AG09319 (cell line): ENCODE results near the gene KIAA0930.

Experiments
- DNase-seq: peaks from one replicate; pipeline ENCODE4 v3.0.0-alpha.2; 2010; ENCODE audit warnings: low read depth; ENCODE audit errors: extremely low read depth
- TF ChIP-seq, protein P1 (sequence below): IDR thresholded peaks from 2 replicates; pipeline ENCODE4 v1.5.1; 2011; ENCODE audit warnings: low read depth, mild to moderate bottlenecking, inconsistent platforms, low read length, moderate library complexity

The KIAA0930 gene

DNA sequence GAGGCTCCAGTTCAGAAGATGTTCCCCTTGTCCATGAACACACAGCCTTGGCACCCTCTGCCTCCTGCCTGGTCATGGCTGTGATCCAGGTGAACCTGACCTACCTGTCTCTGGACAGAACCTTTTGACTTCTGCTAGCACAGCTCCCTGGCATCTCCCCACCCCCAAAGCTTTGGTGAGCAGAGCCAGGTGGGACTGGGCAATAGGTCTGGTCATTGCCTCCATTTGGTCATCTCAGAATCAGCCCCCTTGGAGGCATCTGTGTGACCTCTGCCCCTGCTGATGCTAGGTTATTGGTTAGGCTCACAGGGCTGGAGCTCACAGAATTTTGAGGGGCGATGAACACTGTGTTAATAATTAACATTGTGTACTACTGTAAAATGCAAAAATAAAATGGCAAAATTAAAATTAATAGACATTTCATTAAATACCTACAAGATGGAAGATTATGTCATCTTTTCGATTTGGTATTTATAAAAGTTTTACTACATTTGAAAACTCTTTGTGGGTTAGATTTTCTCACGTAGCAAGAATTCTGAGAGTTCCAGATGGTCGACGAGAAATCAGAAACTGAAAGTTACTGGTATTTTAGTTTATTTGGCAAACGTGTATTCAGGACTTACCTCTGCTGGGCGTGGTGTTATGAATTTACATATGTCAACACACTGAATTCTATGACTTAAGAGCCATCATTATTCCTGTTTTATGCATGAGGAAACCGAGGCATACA is 8.3 kb upstream of the KIAA0930 start:
- DNase-seq, result no peak
- TF ChIP-seq, protein P1, sequence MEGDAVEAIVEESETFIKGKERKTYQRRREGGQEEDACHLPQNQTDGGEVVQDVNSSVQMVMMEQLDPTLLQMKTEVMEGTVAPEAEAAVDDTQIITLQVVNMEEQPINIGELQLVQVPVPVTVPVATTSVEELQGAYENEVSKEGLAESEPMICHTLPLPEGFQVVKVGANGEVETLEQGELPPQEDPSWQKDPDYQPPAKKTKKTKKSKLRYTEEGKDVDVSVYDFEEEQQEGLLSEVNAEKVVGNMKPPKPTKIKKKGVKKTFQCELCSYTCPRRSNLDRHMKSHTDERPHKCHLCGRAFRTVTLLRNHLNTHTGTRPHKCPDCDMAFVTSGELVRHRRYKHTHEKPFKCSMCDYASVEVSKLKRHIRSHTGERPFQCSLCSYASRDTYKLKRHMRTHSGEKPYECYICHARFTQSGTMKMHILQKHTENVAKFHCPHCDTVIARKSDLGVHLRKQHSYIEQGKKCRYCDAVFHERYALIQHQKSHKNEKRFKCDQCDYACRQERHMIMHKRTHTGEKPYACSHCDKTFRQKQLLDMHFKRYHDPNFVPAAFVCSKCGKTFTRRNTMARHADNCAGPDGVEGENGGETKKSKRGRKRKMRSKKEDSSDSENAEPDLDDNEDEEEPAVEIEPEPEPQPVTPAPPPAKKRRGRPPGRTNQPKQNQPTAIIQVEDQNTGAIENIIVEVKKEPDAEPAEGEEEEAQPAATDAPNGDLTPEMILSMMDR, result no peak

DNA sequence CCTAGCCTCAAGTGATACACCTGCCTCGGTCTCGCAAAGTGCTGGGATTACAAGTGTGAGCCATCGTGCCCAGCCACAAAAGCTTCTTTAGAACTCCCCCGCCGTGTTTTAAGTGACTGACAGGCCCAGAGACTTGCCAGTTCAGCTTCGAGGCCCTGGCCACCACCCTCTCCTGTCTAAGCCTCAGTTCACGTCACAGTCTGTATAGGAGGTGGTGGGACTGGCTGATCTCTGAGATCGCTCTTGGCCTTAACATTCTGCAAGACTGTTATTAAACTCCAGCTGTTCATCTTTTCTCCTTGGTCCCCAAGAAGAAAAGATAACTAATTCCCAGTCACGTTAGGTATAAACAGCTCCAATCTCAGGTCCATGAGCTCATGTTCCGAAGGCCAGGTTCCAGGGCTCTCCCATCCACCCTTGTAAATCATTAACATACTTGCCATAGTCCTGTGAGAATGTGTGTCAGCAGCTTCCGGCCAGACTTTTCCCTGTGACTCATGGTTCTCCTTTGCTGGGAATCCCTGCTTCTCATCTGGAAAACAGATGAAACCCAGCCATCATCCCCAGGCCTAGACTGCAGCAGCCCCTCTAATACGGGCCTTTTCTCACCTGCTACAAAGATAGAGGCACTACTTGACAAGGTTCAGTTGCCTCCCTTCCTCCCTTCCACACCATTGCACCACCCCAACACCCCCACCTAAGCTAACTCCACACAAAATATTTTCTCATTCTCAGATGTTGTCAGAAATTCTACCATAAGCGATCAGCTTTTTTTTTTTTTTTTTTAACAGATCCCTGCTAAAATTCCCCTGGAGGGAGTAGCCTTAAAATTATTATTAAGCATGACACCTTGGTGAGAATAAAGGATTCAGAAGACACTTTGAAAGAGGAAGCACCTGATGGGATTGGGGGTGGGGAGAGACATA is 5.6 kb upstream of the KIAA0930 start:
- TF ChIP-seq, protein P1, result no peak
- peak; percentile 84 for DNase-seq

DNA sequence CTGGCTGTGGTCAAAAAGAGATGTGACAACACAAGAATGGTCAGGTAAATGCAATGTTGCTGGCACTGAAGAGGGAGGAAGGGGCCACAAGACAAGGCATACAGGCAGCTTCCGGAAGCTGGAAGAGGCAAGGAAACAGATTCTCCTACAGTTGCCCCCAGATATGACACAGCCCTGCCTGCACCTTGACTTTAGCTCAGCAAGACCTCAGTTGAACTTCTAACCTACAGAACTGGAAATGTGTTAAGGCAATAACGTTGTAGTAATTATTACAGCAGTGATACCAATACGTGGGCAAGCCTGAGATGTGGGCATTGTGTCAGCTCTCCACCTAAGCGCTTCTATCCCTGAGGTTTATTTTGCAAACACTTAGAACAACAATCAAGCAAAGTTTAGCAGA is 4.2 kb upstream of the KIAA0930 start:
- DNase-seq, result no peak
- TF ChIP-seq, protein P1, result no peak

DNA sequence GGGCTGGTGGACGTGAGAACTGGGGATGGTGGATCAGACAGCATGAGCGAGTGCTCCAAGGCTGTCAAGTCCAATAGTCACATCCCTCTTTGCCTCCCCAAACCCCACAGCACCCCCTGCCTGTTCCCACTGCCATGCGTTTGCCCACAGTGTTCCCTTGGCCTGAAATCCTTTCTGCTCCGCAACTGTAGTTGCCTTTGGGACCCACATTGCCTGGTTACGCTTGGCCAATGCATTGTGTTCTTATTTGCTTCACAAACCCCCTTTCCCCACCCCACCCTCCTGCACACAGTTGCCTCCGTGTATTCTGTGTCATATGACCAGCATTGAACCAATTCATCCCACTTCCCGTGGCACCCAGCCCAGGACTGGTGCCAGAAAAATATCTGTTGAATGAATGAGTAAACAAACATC is 2.1 kb upstream of the KIAA0930 start:
- TF ChIP-seq, protein P1, result no peak; the same call in 1 of the 2 replicates
- no peak for DNase-seq

DNA sequence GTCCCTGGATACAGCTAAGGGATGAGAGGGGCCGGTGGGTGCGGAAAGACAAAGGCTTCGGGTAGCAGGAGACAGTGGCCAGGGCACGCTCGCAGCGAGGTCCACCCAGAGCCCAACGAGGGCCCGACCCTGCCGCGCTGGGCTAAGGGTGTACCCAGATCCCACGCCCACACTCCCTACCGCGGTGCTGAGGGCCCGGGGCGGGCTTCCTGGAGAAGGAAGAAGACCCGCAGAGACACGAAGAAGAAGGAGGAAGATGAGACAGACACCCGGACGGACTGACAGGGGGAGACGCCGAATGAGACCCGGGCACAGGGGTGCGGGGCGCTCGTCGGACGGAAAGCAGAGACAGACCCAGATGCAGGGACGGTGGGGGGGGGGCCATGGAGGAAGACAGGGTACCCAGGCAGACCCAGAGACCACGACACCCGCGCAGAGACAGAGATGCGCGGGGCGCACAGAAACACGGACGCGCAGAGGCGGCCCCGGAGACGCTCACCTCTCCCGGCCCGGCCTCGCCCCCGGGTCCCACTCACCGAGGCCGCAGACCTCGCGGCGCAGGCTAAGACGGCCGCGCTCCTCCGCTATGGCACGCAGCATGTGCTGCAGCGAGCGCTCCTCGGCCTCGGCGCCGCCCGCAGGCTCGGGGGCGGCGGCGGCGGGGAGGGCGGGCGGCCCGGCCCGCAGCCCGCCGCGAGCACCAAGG is 437 bp downstream of the KIAA0930 start:
- DNase-seq, result no peak
- TF ChIP-seq, protein P1, result no peak

DNA sequence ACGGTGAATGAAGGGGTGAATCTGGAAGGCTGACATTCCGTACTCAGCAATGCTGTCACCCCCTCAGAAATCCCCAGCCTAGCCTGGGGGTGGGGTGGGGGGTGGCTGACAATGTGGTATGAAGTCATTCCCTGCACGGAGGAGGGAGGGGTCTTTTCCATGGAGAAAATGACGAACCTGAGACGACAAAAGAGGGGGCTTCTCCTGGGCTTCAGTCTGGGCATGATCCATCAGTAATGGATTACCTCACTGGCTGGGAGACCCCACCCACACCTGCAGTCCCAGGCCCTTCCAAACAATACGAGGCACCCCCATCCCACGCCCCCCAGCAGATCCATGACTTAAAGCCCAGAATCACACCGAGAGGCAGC is 1.0 kb downstream of the KIAA0930 start:
- TF ChIP-seq, protein P1, result no peak
- no peak for DNase-seq
